Measurements from ENCODE around the gene PRC1.

Gene PRC1

GRCh38 chr15:90955624-90956273 lies 38.6 kb downstream of the PRC1 start:
- DNase-seq (ENCODE audit: low spot score): no peak

GRCh38 chr15:90954712-90955623 lies 39.4 kb downstream of the PRC1 start, which contains the start of gene RCCD1:
TSS of gene RCCD1 (plus strand) at chr15:90954884. CDS start at chr15:90956735, 1,851 bp downstream.
- peak; percentile 88 for DNase-seq (ENCODE audit: low spot score)

GRCh38 chr15:90953947-90954711 lies 40.2 kb downstream of the PRC1 start:
- DNase-seq (ENCODE audit: low spot score): no peak

DNA sequence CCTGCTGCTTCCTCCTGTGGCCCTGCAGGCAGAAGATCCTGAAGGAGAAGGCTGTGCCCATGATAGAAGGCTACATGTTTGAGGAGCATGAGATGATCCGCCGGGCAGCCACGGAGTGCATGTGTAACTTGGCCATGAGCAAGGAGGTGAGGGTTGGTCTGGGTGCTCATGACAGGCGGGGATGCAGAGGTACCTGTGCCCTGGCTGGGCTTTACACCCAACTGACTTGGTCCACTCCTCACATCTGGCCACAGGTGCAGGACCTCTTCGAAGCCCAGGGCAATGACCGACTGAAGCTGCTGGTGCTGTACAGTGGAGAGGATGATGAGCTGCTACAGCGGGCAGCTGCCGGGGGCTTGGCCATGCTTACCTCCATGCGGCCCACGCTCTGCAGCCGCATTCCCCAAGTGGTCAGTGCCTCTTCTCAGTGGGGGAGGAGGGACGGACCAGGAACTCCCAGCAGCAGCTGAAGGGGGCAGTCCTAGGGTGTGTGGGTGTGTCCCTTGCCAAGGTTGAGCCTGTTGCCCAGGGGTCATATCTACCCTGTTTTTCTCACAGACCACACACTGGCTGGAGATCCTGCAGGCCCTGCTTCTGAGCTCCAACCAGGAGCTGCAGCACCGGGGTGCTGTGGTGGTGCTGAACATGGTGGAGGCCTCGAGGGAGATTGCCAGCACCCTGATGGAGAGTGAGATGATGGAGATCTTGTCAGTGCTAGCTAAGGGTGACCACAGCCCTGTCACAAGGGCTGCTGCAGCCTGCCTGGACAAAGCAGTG lies 41.2 kb downstream of the PRC1 start:
- no peak for DNase-seq (ENCODE audit: low spot score)

GRCh38 chr15:90950676-90951075 lies 43.7 kb downstream of the PRC1 start:
- no peak for DNase-seq (ENCODE audit: low spot score)

- no peak for DNase-seq (ENCODE audit: low spot score)
Measured at GRCh38 chr15:90949979-90950675, 44.2 kb downstream of the PRC1 start.

DNA sequence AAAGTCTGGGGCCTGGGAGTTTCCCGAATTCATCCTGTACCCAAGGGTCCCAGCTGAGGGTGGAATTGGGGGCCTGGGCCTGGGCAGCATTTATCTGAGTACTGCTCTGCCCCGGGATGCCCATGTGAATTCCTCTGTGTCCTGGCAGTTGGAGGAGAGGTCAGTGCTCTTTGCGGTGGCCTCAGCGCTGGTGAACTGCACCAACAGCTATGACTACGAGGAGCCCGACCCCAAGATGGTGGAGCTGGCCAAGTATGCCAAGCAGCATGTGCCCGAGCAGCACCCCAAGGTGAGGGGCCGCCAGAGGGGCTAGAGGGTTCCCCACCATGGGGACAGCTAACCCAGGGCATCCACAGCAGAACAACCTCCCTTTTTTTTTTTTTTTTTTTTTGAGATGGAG lies 45.8 kb downstream of the PRC1 start:
- no peak for DNase-seq (ENCODE audit: low spot score)

- no peak for DNase-seq (ENCODE audit: low spot score)
Measured at GRCh38 chr15:90947577-90948357, 46.6 kb downstream of the PRC1 start.

DNA sequence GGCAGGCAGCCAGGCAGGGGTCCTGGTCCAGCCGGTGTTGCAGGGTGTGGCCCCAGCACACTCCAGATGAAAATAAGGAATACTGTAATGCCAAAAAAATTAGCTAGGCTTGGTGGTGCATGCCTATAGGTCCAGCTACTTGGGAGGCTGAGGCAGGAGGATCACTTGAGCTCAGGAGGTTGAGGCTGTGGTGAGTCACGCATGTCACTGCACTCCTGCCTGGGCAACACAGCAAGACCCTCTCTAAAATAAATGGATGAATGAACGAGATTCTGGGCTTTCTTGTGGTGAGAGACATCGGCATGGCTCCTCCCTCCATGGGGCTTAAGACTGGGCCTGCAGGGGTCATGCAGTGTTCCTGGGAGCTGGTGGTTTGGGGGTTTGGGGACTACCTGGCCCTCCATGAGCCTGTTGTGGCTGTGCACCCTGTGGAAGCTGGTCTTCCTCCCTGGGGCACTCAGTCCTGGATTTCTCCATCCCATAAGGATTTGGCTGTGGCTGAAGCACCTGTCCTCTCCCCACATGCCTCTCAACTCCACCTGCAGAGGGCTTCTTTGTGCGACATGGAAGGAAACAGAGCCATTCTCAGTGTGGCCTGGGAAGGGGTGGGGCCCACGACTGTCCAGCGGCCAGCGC lies 47.3 kb downstream of the PRC1 start:
- no peak for DNase-seq (ENCODE audit: low spot score)

- peak; percentile 90 for DNase-seq (ENCODE audit: low spot score)
Measured at GRCh38 chr15:90946538-90946937, 47.8 kb downstream of the PRC1 start.

DNA sequence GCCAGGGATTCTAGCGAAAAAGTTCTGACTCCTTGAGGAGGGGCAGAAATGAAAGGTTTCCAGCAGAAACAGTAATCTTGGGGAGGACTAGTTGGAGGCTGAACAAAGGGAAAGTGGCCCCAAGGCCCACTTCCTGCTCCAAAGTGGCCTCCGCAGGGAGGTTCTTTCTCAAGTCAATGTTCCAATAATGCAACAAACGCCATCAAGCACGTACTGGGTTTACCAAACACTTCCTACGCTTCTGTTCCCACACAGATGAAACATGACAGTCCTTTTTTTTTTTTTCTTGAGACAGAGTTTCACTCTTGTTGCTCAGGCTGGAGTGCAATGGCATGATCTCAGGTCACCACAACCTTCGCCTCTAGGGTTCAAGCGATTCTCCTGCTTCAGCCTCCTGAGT lies 49.2 kb downstream of the PRC1 start:
- DNase-seq (ENCODE audit: low spot score): no peak

DNA sequence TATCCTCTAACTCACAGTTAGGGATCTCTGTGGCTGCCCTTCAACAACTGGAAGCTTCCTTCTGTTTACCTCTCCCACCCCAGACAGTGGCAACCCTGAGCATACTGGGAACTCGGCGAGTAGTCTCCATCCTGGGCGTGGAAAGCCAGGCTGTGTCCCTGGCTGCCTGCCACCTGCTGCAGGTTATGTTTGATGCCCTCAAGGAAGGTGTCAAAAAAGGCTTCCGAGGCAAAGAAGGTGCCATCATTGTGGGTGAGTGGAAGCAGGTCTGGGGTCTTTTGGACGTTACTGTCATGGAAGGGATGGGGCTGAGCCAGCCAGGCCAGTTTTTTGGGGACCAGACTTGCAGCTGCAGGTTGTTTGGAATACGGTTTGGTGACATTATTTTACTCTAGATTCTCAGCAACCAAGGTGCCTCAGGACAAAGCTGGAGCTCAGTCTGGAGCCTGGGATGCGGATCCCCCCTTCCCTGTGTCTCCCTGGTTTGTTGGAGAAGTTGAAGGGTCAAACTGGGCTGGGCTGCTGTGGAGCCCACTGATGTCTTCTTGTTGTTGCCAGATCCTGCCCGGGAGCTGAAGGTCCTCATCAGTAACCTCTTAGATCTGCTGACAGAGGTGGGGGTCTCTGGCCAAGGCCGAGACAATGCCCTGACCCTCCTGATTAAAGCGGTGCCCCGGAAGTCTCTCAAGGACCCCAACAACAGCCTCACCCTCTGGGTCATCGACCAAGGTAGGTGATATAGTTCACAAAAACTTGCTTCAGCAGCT lies 51.8 kb downstream of the PRC1 start:
- DNase-seq (ENCODE audit: low spot score): no peak

DNA sequence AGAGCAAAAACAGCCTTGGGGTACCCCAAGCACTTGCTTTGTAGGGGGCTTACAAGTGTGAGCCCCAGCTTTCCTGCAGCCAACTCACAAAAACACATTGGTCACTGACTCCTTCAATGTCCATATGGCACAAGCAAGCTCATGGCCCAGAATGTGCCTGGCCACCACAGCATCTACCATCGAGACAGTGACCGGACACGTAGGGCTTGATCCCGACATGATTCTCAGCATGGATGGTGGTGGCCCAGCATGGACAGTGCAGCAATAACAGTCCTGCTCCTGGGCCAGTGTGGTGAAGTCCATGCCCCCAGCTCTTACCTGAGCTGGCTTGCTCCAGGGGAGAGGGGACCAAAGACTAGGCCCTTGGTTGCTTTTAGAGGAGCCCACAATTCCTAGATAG lies 53.3 kb downstream of the PRC1 start:
- no peak for DNase-seq (ENCODE audit: low spot score)

DNA sequence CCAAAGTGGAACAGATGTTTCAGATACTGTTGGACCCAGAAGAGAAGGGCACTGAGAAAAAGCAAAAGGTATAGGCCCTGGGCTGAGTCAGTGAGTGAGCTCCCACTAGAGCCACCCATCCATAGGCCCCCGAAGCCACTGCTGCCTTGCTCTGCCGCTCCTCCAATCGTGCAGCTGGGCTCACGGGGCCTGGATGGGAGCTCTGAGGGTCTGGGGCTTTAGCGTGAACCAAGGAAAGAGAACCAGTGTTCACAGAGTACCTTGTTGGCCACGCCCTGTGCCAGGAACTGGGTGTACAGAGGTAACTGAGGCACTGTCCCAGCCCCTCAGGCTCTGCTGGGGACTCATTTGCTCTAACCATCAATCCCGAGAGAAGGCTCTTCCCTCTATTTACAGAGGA lies 54.6 kb downstream of the PRC1 start:
- no peak for DNase-seq (ENCODE audit: low spot score)

GRCh38 chr15:90938261-90938660 lies 56.1 kb downstream of the PRC1 start:
- DNase-seq (ENCODE audit: low spot score): no peak

DNA sequence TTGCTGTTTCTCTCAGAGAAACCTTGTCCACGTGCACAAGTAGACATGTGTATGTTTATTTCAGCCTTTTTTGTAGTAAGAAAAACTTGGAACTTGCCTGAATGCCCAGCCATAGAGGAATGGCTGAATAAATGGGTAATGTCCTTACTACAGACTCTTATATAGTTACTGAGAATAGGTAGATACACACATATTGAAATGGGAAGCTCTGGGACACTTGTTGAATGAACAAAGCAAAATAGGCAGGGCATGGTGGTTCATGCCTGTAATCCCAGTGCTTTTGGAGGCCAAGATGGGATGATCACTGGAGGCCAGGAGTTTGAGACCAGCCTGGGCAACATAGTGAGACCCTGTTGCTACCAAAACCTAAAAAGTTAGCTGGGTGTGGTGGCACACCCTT lies 57.5 kb downstream of the PRC1 start:
- no peak for DNase-seq (ENCODE audit: low spot score)

DNA sequence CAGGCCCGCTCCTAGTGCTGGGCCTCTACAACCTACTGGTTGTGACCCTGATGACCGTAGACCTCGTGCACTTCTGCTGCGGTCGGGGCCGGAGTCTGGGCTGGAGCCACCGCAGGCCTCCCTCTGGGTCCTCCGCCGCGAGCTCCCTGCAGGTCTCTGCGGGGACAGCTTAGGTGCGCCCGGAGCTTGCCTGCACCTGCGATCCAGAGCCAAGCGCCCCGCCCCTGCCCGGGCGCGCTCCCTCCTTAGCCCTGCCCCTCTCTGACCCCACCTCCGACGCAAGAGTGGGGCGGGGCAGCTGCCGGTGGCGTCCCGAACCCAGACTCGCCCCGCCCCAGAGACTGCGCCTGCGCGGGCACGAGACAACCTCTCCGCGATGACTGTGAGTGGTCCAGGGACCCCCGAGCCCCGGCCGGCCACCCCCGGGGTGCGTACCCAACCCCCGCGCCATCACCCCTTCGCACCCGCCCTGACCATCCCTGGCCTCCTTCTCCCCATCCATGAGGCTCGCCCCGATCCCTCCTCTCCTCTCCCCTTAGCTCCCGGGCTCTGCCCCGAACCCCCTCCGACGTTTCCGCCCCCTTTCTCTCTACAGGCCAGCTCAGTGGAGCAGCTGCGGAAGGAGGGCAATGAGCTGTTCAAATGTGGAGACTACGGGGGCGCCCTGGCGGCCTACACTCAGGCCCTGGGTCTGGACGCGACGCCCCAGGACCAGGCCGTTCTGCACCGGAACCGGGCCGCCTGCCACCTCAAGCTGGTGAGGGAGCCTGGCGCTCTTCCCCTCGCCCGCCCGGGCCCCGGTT lies 59.2 kb downstream of the PRC1 start, which contains the start of gene UNC45A:
Gene UNC45A, plus strand, starts transcription at position 337 of the 803 bp plus-strand sequence. Its CDS starts 40 bp downstream, at position 377.
- DNase-seq (ENCODE audit: low spot score): peak; percentile 95

Data from cerebellar cortex (tissue), 1 donor.